Endothelial cell (in vitro differentiated cells): ENCODE data around the gene IL27RA. TPM values are rescaled to one million over a fixed set of nuclear protein-coding genes. Genes with fewer than 3 reads are reported as not detected.

Source experiments
- DNase-seq: peaks from one replicate; pipeline ENCODE4 v3.0.0; 2021; ENCODE audit warnings: low spot score
- H3K27ac Mint-ChIP-seq: one replicate; pipeline ENCODE4 v1.8.0; 2021; ENCODE audit warnings: mixed read lengths, inconsistent platforms; ENCODE audit not compliant: unreplicated experiment
- H3K27me3 Mint-ChIP-seq: one replicate; pipeline ENCODE4 v1.8.0; 2021; ENCODE audit warnings: mild to moderate bottlenecking, moderate library complexity, mixed read lengths, inconsistent platforms; ENCODE audit not compliant: unreplicated experiment
- H3K36me3 Mint-ChIP-seq: one replicate; pipeline ENCODE4 v1.8.0; 2021; ENCODE audit warnings: mild to moderate bottlenecking, low read depth, mixed read lengths, inconsistent platforms; ENCODE audit not compliant: unreplicated experiment
- H3K4me1 Mint-ChIP-seq: one replicate; pipeline ENCODE4 v1.8.0; 2021; ENCODE audit warnings: mild to moderate bottlenecking, mixed read lengths, inconsistent platforms; ENCODE audit not compliant: unreplicated experiment
- H3K4me3 Mint-ChIP-seq: one replicate; pipeline ENCODE4 v1.8.0; 2021; ENCODE audit warnings: mild to moderate bottlenecking, mixed read lengths, inconsistent platforms; ENCODE audit not compliant: unreplicated experiment
- H3K9me3 Mint-ChIP-seq: one replicate; pipeline ENCODE4 v1.8.0; 2021; ENCODE audit warnings: mixed read lengths, inconsistent platforms; ENCODE audit not compliant: unreplicated experiment
- total RNA-seq: library from RNA; stranded (reverse); fragmentation: NEBNext Ultra II Directional; extraction: Animal tissue kit (Norgen Biotek cat#: 25700); gene quantifications from one replicate; pipeline ENCODE4 v1.2.1, GENCODE V29; 2021; ENCODE audit not compliant: unreplicated experiment
- TF ChIP-seq, protein P1 (sequence below): fragments of 200-600 bp; sonication (generic); IDR thresholded peaks from one replicate; pipeline ENCODE4 v1.5.0; 2021; ENCODE audit warnings: antibody characterized with exemption; ENCODE audit not compliant: unreplicated experiment

IL27RA gene
- total RNA-seq, 1 donor from 2014 or later, result 6.3 TPM

DNA sequence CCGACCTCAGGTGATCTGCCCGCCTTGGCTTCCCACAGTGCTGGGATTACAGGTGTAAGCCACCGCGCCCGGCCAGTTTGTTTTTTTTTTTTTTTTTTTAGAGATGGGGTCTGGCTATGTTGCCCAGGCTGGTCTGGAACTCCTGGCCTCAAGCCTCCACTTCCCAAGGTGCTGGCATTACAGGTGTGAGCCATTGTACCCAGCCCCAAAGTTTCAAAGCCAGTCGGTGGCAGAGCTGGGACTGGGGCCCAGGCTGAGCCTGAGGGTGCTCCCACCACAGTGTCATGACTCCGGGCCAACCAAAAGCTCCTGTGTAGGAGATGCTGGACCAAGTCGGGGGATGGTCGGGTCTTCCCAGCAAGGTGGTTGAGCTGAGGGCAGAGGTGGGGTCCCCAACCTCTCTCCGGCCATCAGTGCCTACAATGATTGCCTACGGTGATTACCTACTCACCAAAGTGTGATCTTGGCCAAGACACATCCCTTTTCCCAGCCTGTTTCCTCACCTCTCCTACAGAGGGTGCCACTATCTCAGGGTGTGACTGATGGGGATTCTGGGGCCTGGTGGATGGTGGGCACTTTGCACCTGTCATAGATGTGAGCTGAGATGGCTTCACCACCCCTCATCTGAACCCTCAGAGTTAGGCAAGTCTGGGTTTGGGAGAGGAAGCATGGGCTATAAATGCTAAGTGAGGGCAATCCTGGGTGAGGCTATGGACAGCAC, 64.9 kb downstream of the IL27RA start:
- Mint-ChIP-seq H3K27me3 (peaks cover 13% of the 10 kb centered on the region), H3K9me3 (peaks cover 3% of the 10 kb centered on the region), H3K4me3 (peak overlapping the region; percentile 22), H3K27ac (no peak overlapping the region), H3K4me1 (peaks cover under 1% of the 10 kb centered on the region), H3K36me3 (peaks cover 16% of the 10 kb centered on the region)
- TF ChIP-seq, protein P1, sequence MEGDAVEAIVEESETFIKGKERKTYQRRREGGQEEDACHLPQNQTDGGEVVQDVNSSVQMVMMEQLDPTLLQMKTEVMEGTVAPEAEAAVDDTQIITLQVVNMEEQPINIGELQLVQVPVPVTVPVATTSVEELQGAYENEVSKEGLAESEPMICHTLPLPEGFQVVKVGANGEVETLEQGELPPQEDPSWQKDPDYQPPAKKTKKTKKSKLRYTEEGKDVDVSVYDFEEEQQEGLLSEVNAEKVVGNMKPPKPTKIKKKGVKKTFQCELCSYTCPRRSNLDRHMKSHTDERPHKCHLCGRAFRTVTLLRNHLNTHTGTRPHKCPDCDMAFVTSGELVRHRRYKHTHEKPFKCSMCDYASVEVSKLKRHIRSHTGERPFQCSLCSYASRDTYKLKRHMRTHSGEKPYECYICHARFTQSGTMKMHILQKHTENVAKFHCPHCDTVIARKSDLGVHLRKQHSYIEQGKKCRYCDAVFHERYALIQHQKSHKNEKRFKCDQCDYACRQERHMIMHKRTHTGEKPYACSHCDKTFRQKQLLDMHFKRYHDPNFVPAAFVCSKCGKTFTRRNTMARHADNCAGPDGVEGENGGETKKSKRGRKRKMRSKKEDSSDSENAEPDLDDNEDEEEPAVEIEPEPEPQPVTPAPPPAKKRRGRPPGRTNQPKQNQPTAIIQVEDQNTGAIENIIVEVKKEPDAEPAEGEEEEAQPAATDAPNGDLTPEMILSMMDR, result no peak
- no peak for DNase-seq

DNA sequence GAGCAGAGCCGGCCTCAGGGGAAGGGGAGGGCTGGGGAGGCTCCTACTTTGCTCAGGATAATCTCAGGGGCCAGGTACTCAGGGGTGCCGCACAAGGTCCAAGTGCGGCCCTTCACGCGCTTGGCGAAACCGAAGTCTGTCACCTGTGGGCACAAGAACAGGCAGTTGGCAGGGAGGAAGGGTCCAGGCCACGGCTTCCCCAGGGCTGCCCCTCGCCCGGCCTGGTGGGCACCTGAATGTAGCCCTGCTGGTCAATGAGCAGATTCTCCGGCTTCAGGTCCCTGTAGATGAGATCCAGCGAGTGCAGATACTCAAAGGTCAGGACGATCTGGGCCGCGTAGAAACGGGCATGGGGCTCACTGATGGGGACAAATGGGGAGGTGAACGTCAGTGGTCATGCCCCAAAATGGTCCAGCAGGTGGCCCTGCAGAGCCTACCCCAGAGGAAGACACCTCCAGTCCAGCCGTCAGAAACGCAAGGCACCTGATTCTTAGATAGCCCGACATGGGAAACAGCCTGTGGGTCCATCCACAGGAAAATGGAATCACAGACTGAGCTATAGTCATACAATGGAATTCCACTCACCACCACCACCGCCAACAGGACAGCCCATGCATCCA, 66.1 kb downstream of the IL27RA start:
- no peak for DNase-seq
- H3K36me3 Mint-ChIP-seq, result peaks cover 16% of the 10 kb centered on the region
- no peaks in the 10 kb centered on the region for H3K4me1 Mint-ChIP-seq
- H3K27ac Mint-ChIP-seq, result no peak overlapping the region
- no peak overlapping the region for H3K4me3 Mint-ChIP-seq
- TF ChIP-seq, protein P1, result no peak
- H3K27me3 Mint-ChIP-seq, result peaks cover 13% of the 10 kb centered on the region
- H3K9me3 Mint-ChIP-seq, result peaks cover 3% of the 10 kb centered on the region

DNA sequence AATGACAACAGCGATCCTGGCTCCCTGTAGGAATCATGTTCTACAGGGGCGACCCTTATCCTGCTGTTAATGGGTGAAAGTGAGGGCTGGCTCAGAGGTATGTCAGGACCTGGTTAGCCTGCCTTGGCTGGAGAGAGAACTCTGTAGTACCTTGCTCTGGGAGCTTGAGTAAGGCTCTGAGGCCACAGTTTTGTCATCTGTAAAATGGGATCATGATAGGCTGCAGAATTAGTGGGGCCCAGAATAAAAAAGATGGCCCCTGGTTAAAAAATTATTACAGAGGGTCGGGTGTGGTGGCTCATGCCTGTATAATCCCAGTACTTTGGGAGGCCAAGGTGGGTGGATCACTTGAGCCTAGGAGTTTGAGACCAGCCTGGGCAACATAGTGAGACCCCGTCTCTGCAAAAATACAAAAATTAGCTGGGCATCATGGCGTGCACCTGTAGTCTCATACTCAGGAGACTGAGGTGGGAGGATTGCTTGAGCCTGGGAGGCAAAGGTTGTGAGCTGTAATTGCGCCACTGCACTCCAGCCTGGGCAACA, 69.5 kb downstream of the IL27RA start:
- no peak for DNase-seq
- Mint-ChIP-seq H3K9me3 (no peaks in the 10 kb centered on the region), H3K4me1 (no peaks in the 10 kb centered on the region), H3K27me3 (peaks cover 4% of the 10 kb centered on the region), H3K4me3 (no peak overlapping the region), H3K36me3 (peaks cover 15% of the 10 kb centered on the region), H3K27ac (no peak overlapping the region)
- TF ChIP-seq, protein P1, result no peak

DNA sequence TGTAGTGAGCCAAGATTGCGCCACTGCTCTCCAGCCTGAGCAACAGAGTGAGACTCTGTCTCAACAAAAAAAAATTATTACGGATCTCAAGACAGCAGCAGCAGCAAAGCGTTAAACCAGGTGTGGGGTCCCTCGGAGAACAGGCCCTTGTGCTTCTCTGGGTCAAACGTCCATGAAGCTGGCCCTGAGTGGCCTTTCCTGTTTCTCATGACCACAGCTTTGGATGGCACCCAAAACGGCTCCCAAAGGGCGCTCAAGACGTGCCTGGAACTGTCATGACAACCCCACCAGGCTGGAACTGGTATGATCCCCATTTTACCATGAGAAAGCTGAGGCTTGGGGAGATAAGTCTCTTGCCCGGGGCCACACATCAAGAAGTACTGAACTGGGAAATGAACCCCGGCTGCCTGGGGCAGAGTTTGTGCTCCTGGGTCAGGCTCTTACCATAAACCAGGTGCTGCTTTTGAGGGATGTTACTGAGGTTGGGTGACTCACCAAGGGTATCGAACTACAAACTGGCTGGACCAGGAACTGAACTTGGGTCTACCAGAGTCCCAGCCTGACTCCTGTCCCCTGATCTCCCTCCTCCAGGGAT, 70.6 kb downstream of the IL27RA start:
- no peak overlapping the region for H3K4me3 Mint-ChIP-seq
- H3K27ac Mint-ChIP-seq, result no peak overlapping the region
- DNase-seq, result no peak
- TF ChIP-seq, protein P1, result no peak
- H3K4me1 Mint-ChIP-seq, result no peaks in the 10 kb centered on the region
- peaks cover 1% of the 10 kb centered on the region for H3K27me3 Mint-ChIP-seq
- H3K9me3 Mint-ChIP-seq, result no peaks in the 10 kb centered on the region
- H3K36me3 Mint-ChIP-seq, result peaks cover 14% of the 10 kb centered on the region
